Dendritic cell treated with granulocyte-macrophage colony-stimulating factor and Interleukin-4, amounts not matched to agents 40 ng/mL and 50 ng/mL, for 4 days (primary cell): Measurements from ENCODE around the gene ADCY3.

ENCODE experiments used
- H3K27ac Mint-ChIP-seq: one replicate; pipeline ENCODE4 v1.8.0; 2022; ENCODE audit warnings: mild to moderate bottlenecking, mixed read lengths
- H3K27me3 Mint-ChIP-seq: one replicate; pipeline ENCODE4 v1.8.0; 2022; ENCODE audit warnings: mild to moderate bottlenecking, mixed read lengths
- H3K36me3 Mint-ChIP-seq: one replicate; pipeline ENCODE4 v1.8.0; 2022; ENCODE audit warnings: low read depth, mixed read lengths
- H3K4me1 Mint-ChIP-seq: one replicate; pipeline ENCODE4 v1.8.0; 2022; ENCODE audit warnings: low read depth, mixed read lengths
- H3K4me3 Mint-ChIP-seq: one replicate; pipeline ENCODE4 v1.8.0; 2022; ENCODE audit warnings: mild to moderate bottlenecking, moderate library complexity, mixed read lengths
- H3K9me3 Mint-ChIP-seq: one replicate; pipeline ENCODE4 v1.8.0; 2022; ENCODE audit warnings: mixed read lengths
- intact Hi-C: fragments of 100-400 bp; cut with micrococcal nuclease; formaldehyde crosslinking; loops from one replicate; pipeline ENCODE4 v1.15.0; 2022

ADCY3 gene

DNA sequence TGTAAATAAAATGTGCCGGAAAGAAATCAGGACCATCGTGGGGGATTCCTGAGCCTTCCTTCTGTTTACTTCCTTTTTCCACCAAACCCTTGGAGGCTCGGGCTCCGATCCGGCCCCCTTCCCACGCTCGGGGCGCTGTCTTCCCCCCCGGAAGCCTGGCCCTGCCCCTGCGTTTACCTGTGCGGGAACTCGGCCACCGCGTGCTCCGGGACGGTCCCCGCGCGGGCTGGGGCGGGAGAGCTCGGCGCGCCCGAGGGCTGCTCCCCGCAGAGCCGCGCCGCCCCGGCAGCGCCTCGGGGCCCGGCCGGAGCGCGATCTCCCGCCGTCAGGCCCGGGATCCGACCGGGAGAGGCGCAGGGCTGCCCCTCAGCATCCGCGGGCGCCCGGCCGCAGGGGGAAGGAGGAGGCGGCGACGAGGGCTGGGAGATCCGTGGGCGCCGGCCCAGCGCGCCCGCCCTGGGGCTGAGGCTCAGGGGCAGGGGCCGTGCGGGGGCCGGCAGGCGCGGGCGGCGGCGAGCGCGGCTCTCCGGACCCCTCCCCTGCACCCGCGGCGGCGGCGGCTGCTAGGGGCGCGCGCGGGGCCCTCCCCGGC is 435 bp downstream of the ADCY3 start:
- Mint-ChIP-seq H3K36me3 (no peaks in the 10 kb centered on the region), H3K4me1 (peaks cover 33% of the 10 kb centered on the region), H3K4me3 (peak overlapping the region; percentile 72), H3K27me3 (peaks cover 39% of the 10 kb centered on the region), H3K27ac (peak overlapping the region; percentile 69), H3K9me3 (no peaks in the 10 kb centered on the region)
- intact Hi-C loops: no loop called here

DNA sequence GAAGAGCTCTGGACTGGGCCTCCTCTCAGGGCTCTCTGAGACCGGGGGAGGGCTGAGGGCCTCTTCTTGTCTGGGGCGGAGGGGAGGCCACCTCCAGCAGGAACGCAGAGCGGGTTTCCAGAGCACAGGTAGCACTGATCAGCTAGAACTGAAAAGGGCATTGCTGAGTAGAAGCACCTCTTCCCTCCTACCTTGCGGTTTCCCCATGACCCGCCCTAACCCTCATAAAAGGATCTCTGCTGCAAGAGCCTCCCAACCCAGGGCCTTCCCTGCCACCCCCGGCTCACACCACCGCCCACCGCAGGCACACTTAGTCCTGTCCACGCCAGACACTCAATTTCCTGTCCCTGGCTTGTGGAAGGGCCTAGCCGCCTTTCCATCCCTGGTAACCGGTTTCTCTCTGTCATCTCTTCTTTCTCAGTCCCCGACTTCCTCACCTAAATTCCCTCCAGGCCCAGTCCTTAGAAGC is 966 bp downstream of the ADCY3 start:
- peaks cover 33% of the 10 kb centered on the region for H3K4me1 Mint-ChIP-seq
- intact Hi-C loops: no loop called here
- H3K27me3 Mint-ChIP-seq: peaks cover 36% of the 10 kb centered on the region
- H3K36me3 Mint-ChIP-seq: no peaks in the 10 kb centered on the region
- H3K4me3 Mint-ChIP-seq: peak overlapping the region; percentile 72
- no peaks in the 10 kb centered on the region for H3K9me3 Mint-ChIP-seq
- peak overlapping the region; percentile 69 for H3K27ac Mint-ChIP-seq

DNA sequence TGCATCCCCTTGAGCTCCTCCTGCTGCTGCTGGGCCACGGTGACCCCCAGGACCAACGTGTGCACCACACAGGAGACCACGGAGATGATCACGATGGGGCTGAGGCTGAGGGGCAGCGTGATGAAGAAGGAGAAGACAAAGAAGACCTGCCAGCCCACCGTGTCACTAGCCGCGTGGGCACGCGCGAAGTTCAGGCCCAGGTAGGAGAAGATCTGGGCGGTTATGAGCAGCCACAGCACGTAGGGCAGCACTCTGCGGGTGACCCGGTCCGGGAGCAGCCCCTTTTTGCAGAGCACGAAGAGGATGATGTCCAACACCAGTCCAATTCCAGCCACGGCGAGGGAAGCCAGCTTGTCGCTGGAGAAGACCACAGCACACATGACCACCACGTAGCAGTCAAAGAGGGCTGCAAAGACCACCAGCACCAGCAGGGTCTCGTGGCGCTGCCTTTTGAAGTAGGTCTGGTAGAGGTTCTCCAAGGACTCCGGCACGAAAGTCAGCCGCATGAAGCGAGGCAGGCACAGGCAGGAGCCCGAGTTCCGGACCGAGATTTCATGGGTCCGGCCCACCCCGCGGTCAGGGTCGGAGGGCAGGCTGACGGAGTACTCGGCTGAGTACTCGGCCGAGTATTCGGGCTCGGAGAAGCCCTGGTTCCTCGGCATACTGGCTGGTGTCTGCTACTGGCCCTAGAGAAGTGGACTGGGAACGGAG is 1.6 kb downstream of the ADCY3 start:
- H3K36me3 Mint-ChIP-seq: no peaks in the 10 kb centered on the region
- H3K27me3 Mint-ChIP-seq: peaks cover 32% of the 10 kb centered on the region
- H3K27ac Mint-ChIP-seq: no peak overlapping the region
- H3K4me1 Mint-ChIP-seq: peaks cover 33% of the 10 kb centered on the region
- intact Hi-C loops: no loop called here
- H3K4me3 Mint-ChIP-seq: peak overlapping the region; percentile 72
- H3K9me3 Mint-ChIP-seq: no peaks in the 10 kb centered on the region

DNA sequence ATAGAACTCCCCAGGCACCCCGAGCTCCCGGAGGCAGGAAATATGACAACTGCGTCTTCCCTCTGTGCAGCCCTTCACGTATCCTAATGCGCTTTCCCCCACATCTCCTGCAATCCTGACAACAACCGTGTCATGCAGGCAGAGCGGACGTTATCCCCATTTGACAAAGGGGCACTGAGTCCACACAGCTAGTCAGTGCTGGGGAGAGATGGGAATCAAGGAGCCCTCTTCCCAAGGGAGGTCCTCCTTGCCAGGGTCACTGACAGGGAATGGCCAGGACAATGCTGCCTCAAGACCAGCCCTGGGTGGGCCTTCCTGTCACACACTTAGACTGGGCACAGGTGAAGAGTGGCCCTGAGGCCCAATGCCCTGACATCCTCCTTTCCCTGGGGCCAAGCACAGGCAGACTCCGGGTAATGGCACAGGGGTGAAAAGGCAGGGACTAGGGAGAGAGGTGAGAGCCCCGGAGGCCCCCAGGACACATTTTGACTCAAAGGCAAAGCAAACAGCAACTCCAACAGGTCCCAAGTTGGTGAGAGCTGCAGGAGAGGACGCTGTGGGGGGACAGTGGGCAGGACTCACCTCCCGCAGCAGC is 2.2 kb downstream of the ADCY3 start:
- Mint-ChIP-seq H3K27ac (no peak overlapping the region), H3K4me3 (no peak overlapping the region), H3K4me1 (peaks cover 33% of the 10 kb centered on the region), H3K27me3 (peaks cover 32% of the 10 kb centered on the region), H3K36me3 (no peaks in the 10 kb centered on the region), H3K9me3 (no peaks in the 10 kb centered on the region)
- intact Hi-C loops: no loop called here

DNA sequence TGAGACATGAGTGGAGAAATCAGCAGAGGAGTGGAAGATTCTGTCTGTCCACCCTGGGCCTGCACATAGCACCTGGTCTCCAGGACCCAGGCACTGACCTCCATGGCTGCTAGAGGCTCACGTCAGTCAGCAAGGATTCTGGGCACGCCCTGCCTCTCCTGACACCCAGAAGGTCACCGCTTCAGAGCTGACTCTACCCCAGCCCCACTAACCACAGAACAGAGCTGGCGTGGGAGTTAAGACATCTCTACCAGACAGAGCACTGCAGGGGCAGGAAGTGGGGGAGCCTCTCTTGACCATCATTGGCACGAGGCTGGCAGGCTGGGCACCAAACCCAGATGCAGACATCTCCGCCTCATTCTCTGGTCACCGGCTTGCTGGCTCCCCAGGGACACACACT is 3.0 kb downstream of the ADCY3 start:
- H3K4me3 Mint-ChIP-seq: no peak overlapping the region
- peaks cover 32% of the 10 kb centered on the region for H3K27me3 Mint-ChIP-seq
- H3K27ac Mint-ChIP-seq: no peak overlapping the region
- peaks cover 33% of the 10 kb centered on the region for H3K4me1 Mint-ChIP-seq
- intact Hi-C loops: no loop called here
- H3K9me3 Mint-ChIP-seq: no peaks in the 10 kb centered on the region
- peaks cover 1% of the 10 kb centered on the region for H3K36me3 Mint-ChIP-seq

DNA sequence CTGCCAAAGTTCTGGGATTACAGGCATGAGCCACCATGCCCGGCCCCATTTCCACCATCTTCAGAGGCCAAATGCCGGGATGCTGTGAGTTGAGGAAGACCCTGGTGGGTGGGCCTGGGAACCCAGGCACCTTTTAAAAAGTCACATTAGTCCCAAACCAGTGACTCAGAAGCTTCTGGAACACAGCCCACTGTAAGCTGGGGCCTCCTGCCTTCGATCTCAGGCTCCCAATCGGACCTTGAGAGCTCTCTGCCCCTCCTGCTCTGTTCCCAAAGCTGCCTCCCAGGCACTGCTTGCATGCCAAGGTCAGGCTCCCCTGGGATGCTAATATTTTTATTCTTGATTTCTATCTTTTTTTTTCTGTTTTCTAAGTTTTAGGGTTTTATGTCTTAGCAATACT is 4.2 kb downstream of the ADCY3 start:
- Mint-ChIP-seq H3K4me1 (peaks cover 29% of the 10 kb centered on the region), H3K9me3 (no peaks in the 10 kb centered on the region), H3K27ac (no peak overlapping the region), H3K36me3 (peaks cover 5% of the 10 kb centered on the region), H3K4me3 (no peak overlapping the region), H3K27me3 (peaks cover 24% of the 10 kb centered on the region)
- intact Hi-C loops: no loop called here

DNA sequence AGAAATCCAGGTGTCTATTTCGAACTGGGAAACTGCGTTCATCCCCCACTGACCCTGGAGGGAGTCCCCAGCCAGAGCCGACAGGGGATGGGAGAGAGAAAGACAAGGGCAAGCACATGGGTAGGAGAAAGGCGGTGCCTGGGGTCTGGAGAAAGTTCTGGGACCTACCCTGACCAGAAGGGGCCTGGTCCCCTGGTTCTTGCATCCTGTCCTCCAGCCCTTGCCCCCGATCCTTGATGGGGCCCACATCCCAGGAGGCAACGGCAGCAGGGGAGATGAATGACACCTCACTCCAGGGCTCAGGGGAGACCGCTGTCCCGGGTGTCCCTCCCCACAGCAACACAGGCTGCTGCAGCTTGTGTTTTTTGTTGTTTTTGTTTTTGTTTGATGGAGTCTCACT is 4.9 kb downstream of the ADCY3 start:
- H3K4me3 Mint-ChIP-seq: no peak overlapping the region
- peaks cover 27% of the 10 kb centered on the region for H3K4me1 Mint-ChIP-seq
- H3K9me3 Mint-ChIP-seq: no peaks in the 10 kb centered on the region
- H3K36me3 Mint-ChIP-seq: peaks cover 5% of the 10 kb centered on the region
- intact Hi-C loops: no loop called here
- H3K27ac Mint-ChIP-seq: no peak overlapping the region
- peaks cover 21% of the 10 kb centered on the region for H3K27me3 Mint-ChIP-seq

DNA sequence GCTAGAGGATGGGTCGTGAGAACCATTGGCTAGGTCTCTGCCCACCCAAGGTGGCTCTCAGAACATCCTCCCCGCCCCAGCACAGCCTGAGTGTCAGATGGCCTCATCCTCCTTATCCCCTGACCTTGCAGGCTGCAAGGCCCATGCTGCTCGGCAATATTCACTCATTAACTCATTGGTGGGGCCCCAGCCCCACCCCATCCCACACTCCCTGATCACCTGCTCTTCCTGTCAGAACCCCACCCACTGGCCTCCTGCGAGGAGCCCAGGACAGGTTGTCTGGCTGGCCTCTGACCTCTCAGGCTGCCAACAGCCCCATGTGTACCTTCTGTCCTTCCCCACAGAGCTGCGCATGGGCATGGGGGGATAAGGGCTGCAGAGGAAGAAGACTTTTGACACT is 5.3 kb downstream of the ADCY3 start:
- Mint-ChIP-seq H3K4me1 (peaks cover 27% of the 10 kb centered on the region), H3K9me3 (no peaks in the 10 kb centered on the region), H3K27ac (no peak overlapping the region), H3K4me3 (no peak overlapping the region), H3K27me3 (peaks cover 21% of the 10 kb centered on the region), H3K36me3 (peaks cover 5% of the 10 kb centered on the region)
- intact Hi-C loops: no loop called here

DNA sequence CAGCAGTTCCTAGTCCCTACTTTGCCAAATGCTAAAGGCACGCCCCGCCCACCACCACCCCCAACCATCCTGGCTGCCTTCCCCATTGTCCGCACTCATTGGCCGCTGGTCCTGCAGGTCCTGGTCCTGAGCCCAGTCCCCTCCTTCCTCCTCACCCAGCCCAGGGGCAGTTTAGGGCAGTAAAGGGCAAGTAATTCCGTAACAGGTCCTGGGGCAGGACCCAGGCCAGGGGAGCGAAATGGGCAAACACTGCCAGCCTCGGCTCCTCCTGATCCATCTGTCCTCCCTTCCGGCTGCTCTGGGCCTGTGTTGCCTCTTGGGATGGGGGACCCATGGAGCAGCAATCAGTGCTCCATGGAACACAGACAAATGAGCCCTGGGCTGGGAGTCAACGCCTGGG is 6.1 kb downstream of the ADCY3 start:
- Mint-ChIP-seq H3K4me3 (no peak overlapping the region), H3K27me3 (peaks cover 16% of the 10 kb centered on the region), H3K9me3 (no peaks in the 10 kb centered on the region), H3K4me1 (peaks cover 21% of the 10 kb centered on the region), H3K36me3 (peaks cover 5% of the 10 kb centered on the region), H3K27ac (no peak overlapping the region)
- intact Hi-C loops: no loop called here

DNA sequence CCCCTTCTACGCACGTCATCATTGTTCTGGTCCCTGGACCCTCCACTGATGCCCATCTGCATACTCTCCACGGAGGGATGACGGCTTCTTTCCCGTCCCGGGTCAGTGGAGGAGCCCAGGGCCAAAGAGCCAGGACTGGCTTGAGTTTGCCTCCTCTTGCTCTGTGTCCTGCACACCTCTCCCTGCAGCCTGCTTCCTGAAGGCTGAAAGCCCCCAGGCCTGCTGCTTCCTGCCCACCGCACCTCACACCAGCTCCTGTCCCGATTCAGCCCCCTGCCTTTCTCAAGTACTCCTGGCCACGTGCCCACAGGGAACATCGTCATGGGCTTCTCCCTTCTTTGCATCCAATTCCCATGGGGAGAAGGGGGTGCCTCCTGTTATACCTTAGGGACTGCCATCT is 7.1 kb downstream of the ADCY3 start:
- Mint-ChIP-seq H3K4me1 (peaks cover 13% of the 10 kb centered on the region), H3K9me3 (no peaks in the 10 kb centered on the region), H3K4me3 (no peak overlapping the region), H3K36me3 (peaks cover 5% of the 10 kb centered on the region), H3K27me3 (peaks cover 7% of the 10 kb centered on the region), H3K27ac (no peak overlapping the region)
- intact Hi-C loops: no loop called here

DNA sequence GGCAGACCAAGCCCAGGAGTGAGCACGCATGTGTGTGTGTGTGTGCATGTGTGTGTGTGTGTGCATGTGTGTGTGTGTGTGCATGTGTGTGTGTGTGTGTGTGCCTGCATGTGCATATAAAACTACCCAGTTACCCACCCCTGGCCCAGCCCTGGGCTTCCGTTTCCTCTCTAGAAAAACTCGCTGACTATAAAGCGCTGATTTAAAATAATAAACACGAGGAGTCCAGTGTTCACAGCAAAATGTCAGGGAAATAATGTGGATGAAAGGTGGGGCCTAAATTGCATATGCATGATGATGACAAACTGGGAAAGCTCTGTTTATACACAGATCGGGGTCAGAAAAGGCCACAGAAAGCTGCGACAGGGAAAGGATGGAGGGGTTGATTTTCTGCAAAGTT is 7.5 kb downstream of the ADCY3 start:
- peaks cover 8% of the 10 kb centered on the region for H3K4me1 Mint-ChIP-seq
- intact Hi-C loops: no loop called here
- peaks cover 5% of the 10 kb centered on the region for H3K36me3 Mint-ChIP-seq
- H3K27me3 Mint-ChIP-seq: peaks cover 2% of the 10 kb centered on the region
- no peaks in the 10 kb centered on the region for H3K9me3 Mint-ChIP-seq
- H3K27ac Mint-ChIP-seq: no peak overlapping the region
- no peak overlapping the region for H3K4me3 Mint-ChIP-seq

DNA sequence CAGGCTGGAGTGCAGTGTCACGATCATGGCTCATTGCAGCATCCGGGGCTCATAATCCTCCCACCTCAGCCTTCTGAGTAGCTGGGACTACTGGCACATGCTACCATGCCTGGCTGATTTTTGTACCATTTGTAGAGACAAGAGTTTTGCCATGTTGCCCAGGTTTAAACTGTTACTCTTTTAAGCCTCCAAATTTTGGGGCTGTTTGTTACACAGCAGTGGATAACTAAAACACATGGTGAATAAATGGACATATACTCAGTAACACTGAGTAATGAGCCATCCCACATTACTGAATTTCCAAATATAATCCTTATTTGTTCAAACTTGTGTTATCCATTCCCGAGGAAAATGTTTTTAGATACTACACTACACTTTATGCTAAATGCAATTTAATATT is 9.8 kb downstream of the ADCY3 start:
- Mint-ChIP-seq H3K4me1 (peaks cover 6% of the 10 kb centered on the region), H3K36me3 (peaks cover 5% of the 10 kb centered on the region), H3K27me3 (no peaks in the 10 kb centered on the region), H3K4me3 (no peak overlapping the region), H3K27ac (no peak overlapping the region), H3K9me3 (no peaks in the 10 kb centered on the region)
- intact Hi-C loops: no loop called here

DNA sequence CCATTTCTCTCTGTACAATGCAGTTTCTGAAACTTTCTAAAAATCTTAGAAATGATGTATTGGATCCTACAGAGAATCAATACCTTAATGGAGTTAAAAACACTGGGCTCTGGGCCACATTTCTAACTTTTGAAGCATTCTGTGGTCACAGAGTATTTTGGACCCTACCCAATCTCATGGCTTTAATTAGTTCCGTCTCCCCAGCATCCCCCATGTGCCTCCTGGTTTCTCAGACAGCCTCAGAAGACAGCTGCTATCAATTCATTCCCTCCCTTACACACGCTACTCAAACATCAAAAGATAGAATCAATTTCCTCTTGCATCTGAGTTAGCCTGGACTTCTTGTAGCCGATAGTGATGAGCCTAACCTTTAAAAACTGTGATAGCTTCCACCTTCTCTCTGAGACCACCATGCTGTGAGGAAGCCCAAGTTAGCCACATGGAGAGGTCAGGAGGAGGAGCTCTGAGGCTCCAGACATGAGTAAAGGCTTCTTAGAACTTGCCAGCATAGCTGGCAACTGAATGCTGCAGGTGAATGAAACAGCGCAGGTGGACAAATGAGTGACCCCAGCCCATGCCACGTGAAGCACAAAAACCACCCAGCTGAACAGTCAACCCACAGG is 10.4 kb downstream of the ADCY3 start:
- Mint-ChIP-seq H3K9me3 (no peaks in the 10 kb centered on the region), H3K27me3 (no peaks in the 10 kb centered on the region), H3K4me1 (peaks cover 6% of the 10 kb centered on the region), H3K36me3 (peaks cover 5% of the 10 kb centered on the region), H3K27ac (no peak overlapping the region), H3K4me3 (no peak overlapping the region)
- intact Hi-C loops: no loop called here

DNA sequence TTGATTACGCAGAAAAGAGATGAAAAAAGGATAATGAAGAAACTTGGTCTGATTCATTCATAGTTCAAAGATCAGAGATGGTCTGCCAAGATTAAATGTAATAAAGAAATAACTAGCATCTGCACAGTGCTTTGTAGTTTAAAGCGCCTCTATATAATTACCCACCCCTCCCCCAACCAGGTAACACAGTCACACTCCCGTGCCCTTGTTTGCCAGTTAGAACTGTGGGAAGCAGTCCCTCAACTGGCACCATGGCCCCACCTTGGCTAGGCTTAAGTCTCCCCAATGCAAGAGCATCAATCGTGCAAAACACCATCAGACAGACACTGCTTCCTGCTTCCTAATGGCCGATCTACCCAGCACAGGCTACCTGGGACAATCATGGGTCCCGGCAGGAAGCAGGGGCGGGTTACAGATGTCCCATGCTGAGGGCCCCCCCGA is 11.6 kb downstream of the ADCY3 start:
- Mint-ChIP-seq H3K4me1 (peaks cover 7% of the 10 kb centered on the region), H3K27ac (no peak overlapping the region), H3K4me3 (no peak overlapping the region), H3K27me3 (no peaks in the 10 kb centered on the region), H3K9me3 (no peaks in the 10 kb centered on the region), H3K36me3 (peaks cover 5% of the 10 kb centered on the region)
- intact Hi-C loops: no loop called here
